Prostate gland (tissue), 2 donors: ENCODE results near the gene SPOCK1.

Experiments
- CTCF ChIP-seq, 4 experiments: fragments of 200-600 bp in 2 of 4; fragments of 450-650 bp in 2 of 4; sonication (generic) in 2 of 4; IDR thresholded peaks; 1 replicate in 3 of 4; 2 replicates in 1 of 4; pipeline ENCODE4 v1.5.1; 2016 to 2019; ENCODE audit warnings: antibody characterized with exemption in 4 of 4, mild to moderate bottlenecking in 2 of 4, moderate library complexity in 2 of 4
- POLR2A ChIP-seq: fragments of 450-650 bp; IDR thresholded peaks from one replicate; pipeline ENCODE4 v1.6.1; 2016; ENCODE audit warnings: antibody characterized with exemption, mild to moderate bottlenecking

- TF ChIP-seq CTCF (IDR thresholded peaks at IDR 0.05) (no peak), POLR2A (no peak)
These were observed 280.7 kb downstream of the SPOCK1 start for GRCh38 chr5:137218471-137218870.
